Measurements from ENCODE around the gene C4orf50.
A peak's percentile ranks its signal among the peaks of the same experiment; 100 is the strongest.
"Not testable (repeated sequence)": the region's sequence is repeated elsewhere in the genome, so short reads cannot be mapped to it uniquely, and the experiment has no call there.

The C4orf50 gene

DNA sequence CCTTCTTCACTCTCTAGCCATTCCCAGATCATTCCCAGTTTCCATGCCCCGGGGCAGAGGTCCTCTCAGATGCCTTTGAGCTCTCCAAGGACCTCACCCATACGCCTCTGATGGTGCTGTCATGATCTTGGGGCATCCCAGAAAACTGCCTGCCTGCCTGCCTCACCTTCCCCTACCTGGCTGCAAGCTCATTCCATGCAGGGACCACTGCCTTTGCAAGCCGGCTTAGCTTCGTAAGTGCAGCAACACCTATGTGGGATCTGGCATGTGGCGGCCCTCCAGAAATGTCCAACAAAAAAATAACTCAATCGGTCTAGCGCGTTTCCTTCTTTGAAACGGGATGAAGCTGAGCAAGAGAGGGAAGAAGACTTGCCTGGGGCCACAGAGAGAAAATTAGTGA is 53.0 kb downstream of the C4orf50 start:
- no peak for DNase-seq

DNA sequence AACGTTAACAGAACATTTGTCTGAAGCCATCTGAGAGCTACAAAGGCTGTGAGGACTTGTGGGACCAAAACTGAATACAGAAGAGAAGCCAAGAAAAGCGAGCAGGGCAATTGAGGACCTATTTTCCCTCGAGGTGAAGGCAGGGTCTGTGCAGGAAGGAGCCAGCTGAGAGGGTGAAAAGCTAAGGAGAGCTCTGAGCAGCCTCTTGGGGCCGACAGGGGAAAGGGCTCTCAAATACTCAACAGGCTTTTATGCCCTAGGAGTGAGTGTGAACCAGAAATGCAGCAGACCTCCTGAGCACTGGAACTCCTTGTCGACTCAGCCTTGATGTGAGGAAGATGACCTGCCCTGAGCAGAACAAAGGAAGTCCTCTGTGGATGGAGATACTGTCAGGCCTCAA is 54.2 kb downstream of the C4orf50 start:
- peak; percentile 41 to 56 for DNase-seq

DNA sequence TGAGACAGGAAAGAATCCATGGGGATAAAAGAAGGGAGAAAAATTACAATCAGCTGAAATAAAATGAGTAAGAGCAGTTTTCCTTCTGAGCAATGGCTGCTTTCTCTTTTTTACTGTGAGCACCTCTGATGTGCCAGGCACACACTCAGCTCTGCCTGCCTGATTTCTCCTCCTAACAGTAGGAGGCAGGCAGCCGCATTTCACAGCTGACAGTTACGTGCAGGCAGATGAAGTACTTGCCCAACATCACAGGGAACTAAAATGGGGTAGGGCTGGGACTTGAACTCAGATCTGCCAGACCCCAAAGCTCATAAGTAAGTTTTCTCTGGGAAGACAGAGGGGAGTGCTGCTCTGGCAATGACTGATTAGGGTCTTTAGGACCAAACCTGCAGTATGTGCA is 54.6 kb downstream of the C4orf50 start:
- no peak for DNase-seq

DNA sequence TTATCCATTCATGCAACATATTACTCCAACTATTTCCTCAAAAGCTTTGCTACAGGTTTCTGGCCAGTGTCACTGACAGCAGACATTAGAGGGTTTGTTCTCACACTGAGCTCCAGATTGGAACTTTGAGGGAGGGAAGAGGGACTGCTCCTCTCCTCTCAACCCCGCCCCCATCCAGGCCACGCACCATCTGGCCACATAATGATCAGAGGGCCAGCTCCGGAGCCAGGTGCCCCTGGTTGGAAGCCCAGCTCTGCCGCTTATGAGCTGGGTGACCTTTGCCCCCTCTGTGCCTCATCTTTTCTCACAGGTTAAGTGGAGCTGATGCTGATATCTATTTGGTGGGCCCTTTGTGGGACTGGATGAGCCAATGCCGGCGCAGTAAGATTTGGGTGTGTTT is 55.8 kb downstream of the C4orf50 start:
- no peak for DNase-seq

DNA sequence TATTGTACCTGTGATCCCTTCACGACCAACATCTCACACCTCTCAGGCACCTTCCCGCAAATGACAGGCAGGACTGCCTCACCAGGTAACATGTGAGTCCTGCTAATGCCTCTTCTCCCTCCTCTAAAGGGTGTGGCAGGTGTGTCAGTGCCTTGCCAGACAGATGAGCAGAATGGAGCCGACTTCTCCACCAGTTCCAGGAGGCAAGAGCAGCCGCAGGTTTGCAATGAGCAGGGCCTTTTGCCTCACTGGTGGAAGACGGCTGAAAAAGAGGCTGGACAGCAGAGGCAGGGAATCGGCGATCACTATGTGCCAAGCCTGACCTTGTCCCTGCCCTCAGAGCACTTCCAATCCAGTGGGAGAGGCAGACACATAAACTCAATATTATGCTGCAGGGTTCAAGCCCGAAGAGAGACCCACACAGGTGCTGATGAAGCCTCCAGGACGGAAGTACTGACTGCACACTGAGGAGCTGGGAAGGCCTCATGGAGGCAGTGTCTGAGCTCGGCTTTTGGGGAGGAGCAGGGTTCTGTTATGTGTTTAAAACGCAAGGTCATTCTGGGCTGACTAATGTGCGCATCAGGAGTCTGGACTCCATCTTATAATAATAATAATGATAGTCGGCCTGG is 57.9 kb downstream of the C4orf50 start:
- DNase-seq, result peak in 1 of 2 experiments; percentile 51

DNA sequence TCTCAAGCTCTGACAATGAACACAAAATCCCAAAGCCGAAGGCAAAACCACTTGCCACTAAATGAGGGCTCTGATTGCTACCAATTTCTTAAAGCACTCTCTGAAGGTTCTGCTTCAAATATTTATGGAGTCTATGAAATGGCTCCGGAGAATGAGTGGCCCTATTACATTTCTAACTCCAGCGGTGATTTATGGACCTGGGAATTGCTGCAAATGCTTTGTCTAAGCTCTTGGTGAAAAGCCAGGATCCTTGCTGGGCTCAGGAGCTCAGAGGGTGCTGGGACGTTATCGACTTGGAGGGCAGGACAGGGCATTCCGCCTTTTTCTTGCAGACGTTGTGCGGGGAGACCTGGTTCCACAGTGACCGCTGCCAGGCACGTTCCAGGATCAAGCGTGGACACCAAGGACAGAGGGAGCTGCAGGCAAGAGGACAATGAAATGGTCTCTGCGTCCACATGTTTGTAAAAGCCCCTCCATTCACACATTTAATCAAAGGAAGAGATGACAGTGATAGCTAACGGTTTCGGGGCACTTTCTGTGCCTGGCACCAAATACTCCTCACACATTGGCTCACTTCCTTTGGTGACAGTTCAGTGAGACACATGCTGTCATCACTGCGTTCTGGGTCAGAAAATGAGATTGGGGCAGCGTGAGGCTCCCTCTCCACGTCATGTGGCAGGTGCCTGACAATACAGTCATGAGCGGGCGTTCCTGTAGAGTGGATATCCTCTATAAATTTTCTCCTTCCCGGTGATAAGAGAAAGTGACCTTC is 58.8 kb downstream of the C4orf50 start:
- peak; percentile 82 to 86 for DNase-seq

DNA sequence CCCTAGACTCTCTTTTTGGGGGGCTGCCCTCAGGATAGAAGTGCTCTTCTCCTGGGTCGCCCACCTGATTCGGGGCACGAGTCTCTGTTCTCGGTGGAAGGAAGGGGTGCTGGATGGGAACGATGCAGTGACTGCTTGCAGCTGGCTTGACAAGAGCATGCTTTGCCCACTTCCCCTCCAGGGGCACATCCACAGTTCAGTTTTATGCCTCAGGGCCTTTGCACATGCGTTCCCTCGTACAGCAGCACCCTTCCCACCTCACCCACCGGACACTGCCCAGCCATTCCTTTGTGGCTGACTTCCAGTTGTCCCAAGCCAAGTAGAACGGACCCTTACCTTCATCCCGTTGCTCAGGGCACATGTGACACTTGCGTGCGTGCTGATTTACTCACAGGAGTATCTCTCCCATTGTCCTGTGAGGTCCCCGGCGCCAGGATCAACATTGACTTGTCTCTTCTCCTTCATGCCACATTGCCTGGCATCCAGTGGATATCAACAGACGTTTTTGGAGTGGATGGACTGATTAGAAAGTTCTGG is 60.0 kb downstream of the C4orf50 start:
- no peak for DNase-seq

DNA sequence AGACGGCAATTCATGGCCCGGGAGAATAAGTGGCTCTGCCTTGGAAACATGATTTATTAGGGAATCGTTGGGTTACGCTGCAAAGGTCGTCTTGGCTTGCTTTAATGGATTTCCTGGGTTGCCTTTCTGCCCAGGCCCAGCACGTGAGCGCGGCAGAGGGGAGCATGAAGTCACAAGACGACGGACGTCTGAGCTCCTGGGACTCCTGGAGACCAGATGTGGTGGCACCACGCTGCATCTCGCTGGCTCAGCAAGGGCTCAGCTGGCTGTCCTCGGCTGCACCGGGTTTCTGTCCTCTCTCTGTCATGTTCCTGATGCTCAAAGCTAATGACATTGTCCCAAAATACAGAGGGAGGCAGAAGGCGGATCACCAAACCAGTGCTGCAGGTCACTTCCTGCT is 61.2 kb downstream of the C4orf50 start:
- no peak for DNase-seq

DNA sequence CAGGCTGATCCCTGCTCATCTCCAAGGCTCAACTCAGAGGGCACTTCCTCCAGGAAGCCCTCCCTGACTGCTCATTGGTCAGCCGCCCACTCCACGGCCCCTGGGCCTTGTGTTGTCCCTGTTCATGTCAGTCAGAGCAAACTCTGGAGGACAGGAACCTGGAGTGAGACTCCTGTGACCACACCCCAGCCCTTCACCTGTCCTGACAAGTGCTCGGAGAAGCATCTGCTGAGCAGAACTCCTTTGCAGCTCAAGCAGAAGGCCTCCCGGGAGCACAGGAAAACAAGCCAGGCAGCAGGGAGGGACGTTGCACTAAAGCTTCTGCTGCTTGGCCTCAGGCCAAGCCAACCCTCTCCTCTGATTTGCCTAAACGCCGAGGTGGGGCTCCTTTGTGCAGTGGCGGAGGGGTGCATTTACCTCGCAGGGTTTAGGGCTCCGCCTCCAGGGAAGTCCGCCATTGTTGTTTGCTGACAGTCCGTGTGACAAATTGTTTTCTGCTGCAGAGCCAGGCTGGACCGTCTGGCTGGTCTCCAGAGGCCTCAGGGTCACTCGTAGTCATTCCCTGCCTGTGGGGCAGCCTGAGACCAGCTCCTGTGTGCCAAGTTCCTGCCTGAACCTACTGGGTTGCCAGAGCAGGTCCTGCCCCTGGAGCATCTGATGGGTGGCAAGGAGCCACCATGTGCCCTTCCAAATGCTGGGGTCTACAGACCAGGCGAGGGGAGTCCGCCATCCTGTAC is 61.8 kb downstream of the C4orf50 start:
- peak; percentile 98 for DNase-seq

DNA sequence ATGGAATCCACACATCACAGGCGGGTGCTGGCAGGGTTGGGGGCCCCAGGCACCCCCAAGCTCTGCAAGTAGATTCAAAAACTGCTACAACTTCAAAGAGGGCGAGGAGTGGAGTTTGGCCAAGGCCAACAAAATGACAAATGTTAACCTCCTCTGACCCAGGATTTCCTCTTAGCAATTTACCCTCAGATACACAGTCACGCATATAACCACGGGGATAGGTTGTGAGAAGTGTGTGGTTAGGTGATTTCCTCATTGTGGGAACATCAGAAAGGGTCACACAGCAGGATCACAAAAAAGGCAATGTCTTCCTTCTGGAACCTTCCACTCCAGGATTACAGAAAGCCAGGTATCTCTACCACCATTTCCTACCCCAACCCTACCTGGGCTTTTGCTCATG is 62.4 kb downstream of the C4orf50 start:
- DNase-seq, result peak in 1 of 2 experiments; percentile 86

DNA sequence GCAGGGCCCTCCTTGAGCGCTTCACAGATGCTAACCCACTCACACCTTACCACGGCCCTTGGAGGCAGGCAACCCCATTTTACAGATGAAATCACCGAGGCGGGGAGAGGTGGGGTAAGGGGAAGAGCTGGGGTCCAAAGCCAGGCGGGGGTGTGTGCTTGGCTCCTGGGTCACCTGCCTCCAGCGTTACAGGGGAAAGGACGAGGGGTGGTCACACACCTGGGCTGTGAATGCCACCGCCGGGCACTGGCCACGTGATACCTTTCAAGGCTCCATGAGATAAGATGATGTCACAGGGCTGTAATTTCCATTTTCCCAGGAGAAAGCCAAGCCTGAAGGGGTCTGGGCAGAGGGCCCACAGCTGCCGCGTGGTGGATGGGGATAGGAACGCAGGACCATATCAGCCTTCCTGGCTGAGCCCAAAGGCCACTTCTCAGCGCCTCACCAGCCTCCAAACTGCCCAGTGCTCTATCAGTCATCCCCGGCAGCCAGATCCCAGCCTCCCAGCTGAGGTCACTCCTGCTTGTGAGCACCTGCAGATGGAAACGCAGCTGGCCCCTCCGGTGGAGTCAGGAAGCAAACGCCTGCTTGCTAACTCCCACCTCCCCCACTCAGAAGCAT is 62.9 kb downstream of the C4orf50 start:
- DNase-seq, result peak; percentile 69 to 82

DNA sequence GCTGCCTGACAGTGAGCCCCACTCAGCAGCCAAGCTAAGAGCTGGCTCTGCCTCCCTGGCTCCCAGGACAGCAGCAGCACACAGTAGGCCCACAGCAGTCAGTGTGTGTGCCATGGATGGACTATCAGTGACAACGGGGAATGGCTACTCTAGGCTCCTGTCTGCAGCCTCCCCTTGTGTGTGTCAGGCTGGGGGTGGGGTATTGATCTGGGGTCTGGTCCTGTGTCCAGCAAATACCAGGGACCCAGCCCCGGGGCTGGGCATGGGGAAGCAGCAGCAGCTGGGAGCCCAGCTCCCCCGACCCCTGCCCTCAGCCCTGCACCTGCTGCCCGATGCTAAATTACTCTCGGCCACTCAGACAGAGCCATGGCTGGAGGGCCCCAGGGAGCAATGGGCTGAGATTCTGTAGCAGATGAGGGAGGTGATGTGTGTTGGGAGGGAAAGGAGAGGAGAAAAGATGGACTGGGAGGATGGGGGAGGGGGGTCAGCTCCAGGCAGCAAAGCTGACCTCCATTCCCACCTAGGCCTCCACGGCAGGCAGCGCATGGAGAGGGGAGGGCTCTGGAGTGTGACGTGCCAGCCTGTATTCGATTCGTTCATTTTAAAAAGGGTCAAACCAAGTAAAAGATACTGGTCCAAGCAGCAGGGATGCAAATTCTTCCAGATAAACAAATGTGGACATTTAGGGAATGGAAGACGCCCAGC is 64.0 kb downstream of the C4orf50 start:
- no peak for DNase-seq

DNA sequence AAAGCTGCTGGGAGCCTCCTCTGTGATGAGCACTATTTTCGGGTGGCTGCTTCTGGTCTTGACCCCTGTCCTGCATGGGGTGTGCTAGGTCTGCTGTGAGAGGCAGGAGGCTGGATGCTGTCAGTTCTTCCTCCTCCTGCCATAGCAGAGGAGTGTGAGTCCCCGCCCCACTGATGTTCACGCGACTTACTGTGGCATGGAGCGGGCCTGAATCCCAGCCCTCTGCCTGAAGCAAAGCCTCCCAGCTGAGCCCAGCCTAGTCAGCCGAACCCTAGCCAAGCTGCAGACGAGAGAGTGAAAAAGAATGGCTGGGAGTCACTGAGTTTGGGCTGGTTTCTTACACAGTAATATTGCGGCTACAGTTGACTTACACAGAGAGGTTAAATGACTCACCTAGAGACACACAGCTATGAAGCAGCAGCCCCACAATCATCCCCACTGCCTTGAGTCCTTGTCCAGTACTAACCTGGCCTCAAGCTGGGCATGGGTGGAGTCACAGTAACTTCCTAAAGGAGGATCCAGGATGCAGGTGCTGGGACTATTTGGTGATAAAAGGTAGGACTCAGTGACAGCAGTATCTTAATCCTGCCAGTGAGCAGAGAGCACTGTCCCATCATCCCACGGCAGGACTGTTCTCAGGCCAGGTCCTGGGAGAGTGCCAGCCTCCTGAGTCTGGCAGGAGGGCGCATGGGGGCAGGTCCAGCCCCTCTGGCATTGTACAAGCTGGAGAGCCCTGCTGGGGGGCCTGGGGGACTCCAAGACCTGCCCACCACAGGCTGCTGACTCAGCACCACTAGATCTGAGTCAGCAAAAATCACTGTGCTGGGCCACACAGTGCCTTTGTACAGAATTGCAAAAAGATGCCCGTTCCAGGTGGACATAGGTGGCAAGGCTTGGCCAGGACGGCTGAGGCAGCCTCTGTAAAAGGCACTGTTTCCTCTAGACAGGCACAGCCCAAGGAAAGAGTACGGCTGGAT is 65.0 kb downstream of the C4orf50 start:
- no peak for DNase-seq

DNA sequence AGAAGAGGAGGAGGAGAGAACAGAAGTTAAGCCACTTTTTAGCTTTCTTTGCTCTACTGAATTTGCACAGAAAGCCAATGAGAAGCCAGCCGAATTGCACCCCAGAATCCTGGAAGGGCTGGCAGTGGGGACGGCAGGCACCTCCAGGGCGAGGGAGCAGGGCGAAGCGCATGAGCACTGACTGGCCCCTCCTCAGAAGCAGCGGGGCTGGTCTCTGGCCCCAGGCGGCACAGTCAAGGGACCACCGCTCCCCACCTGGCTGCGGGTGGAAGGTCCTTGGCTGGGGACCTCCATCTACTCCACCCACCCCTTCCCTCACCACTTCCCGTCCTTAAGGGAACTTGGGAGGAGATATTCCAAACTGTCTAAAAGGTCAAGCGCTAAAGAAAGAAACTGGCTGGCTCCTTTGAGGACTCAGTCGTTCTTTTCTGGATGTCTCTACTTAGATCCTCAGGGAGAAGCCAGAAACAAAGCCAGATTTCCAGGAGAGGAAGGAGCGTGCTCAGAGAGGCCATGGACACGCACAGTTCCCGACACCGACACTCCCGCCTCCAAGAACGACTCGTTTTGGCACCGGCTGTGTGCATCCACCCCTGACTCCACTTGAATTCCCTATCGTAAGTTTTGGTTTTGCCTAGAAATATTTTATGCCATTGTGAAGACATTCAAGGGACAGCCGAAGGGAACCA is 65.8 kb downstream of the C4orf50 start:
- no peak for DNase-seq

DNA sequence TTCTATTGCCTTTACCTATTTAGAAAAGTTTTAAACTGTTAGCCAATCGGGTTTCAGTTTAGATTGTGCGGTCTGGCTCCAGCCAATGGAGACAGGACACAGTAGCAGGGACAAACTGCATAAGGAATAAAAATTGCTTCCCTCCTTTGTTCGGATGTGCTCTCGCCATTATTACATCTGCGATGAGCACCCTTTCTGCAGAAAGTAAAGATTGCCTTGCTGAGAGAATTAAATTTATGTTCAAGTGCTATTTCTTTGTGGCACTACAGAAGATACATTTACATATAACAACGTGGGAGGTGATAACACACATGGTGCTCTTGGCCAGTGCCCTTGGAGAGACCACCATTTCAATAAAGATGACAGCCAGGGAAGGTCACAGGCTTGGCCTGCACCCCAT is 71.6 kb downstream of the C4orf50 start:
- not testable (repeated sequence) for DNase-seq

DNA sequence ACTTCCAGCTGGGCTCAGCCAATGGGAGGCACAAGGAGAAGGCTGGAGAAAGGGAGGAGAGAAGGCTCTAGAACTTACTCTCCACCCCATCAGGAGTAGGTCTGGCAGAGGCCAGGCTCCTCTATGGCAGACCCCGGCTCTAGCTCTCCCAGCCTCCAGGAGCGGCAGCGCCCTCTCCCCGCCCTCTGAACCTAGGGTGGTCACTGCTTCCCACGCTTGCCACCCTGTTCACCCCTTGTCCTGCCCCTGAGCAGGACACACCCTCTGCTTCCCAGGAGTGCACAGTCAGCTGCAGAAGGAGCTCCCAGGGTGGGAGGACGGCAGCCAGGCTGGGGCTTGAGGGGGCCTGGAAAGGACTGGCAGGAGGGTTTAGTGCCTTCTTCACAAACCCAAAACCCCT is 72.3 kb downstream of the C4orf50 start:
- no peak for DNase-seq

DNA sequence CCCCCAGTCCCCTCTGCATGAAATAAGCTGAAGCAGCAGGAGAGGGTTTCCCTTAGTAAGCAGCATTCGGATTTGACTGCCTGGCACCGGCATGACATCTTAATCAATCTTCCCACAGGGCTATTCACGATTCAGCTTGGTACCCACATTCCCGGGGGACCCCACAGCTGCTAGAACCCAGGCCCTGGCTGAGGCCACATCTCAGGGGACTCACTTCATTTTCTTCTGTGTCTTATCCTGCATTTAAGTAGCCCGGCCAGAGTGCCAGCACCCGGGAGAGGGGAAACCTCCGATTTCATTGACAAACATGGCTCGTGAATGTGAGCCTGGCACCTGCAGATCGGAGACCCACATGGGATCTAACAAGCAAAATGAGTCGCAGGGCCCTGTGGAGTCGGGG is 73.1 kb downstream of the C4orf50 start:
- DNase-seq, result no peak

DNA sequence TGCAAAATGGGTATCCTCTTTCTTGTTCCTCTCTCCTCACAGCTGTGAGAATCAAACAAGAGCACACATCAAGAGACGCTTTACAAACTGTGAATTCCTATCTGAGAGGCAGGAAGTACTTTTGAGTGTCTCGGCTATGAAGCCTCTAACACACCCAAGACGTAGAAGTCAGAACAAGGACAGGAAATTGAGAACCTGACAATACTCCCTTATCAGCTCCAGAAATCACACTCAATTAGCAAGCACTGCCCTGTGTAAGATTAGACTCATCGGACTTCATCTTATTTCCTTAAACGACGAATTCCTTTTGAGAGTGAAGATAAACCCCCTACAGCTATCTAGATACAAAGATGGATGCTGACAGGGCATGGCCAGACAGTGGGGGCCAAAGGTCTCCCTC is 74.7 kb downstream of the C4orf50 start:
- DNase-seq, result no peak

DNA sequence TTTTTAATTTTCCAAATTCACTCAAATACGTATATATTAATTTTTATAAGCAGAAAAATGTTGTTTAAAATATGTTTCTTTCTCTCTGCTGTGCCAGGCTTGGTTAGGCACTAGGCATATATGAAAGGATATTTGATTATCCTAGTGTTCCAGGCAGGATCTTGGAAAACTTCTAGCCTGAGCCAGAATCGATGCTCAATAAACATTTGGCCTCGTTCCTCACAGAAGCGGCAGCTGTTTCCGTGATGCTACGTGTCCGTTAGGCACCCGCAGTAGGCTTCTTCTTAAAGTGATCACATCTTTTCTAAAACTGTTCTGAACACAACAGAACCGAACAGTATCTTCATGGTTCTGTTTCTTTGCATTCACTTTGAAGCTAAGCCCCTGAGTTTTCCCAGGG is 75.3 kb downstream of the C4orf50 start:
- no peak for DNase-seq

DNA sequence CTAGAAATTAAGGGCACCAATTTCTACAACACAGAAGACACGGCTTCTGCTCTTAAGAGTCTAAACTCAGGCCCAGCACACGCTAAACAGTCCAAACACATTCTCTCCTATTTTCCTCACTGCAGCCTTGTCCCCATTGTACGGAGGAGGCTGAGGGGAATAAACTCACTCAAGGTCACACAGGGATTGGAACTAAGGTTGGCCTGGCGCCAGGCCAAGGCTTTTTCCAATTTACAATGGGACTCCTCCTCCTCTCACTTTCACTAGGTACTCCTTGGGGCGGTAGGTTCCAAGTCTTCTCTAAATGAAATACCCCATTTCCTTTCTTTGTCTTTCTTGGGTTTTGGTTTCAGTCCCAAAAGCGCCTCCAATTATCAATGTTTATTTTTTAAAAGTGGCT is 76.6 kb downstream of the C4orf50 start:
- no peak for DNase-seq
